IMR-90 (cell line): ENCODE measurements around the gene ATF5. TPM values are rescaled to one million over a fixed set of nuclear protein-coding genes. Genes with fewer than 3 reads are reported as not detected.

Source experiments
- ATAC-seq: fragments of 200-7000 bp; cut with Tn5 transposase; 2 replicates; pipeline ENCODE4 v1.9.1; 2020; ENCODE audit warnings: low read depth, mild to moderate bottlenecking, moderate library complexity
- BruUV-seq: library from RNA; stranded (reverse); fragments of 400-500 nt; replicated peaks from 2 replicates; lab custom pipeline; 2021; lab: Mats Ljungman, UMichigan
- CTCF ChIA-PET: fragments of 300-600 bp; formaldehyde crosslinking; extraction: SDS; loops from one replicate; lab custom pipeline; 2021; ENCODE audit warnings: antibody characterized with exemption; lab: Yijun Ruan, JAX
- POLR2A ChIA-PET: fragments of 300-600 bp; sonication (Branson Sonifier 250); formaldehyde crosslinking; loops from one replicate; lab custom pipeline; 2022; ENCODE audit warnings: antibody characterized with exemption; ENCODE audit not compliant: unreplicated experiment; lab: Charles Lee
- DNase-seq: peaks from one replicate; pipeline ENCODE4 v3.0.0; 2013
- H2AFZ ChIP-seq: replicated peaks from 2 replicates; pipeline ENCODE3; 2013; ENCODE audit warnings: low read length, mild to moderate bottlenecking; ENCODE audit not compliant: poor library complexity
- H2AK5ac ChIP-seq: 2 replicates; pipeline ENCODE4 v1.6.1; 2013; ENCODE audit warnings: low read depth, low read length, inconsistent platforms
- H2AK9ac ChIP-seq: replicated peaks from 2 replicates; pipeline ENCODE3; 2013; ENCODE audit warnings: mild to moderate bottlenecking, low read depth, low read length, moderate library complexity; ENCODE audit not compliant: poor library complexity
- H2BK120ac ChIP-seq: 2 replicates; pipeline ENCODE4 v1.6.1; 2013; ENCODE audit warnings: low read depth, low read length, inconsistent platforms
- H2BK15ac ChIP-seq: 3 replicates; pipeline ENCODE4 v1.6.1; 2013; ENCODE audit warnings: low read depth, low read length, inconsistent platforms
- H2BK20ac ChIP-seq: 2 replicates; pipeline ENCODE4 v1.6.1; 2013; ENCODE audit warnings: low read depth, mild to moderate bottlenecking, inconsistent platforms, low read length, moderate library complexity
- H2BK5ac ChIP-seq: 2 replicates; pipeline ENCODE4 v1.6.1; 2013; ENCODE audit warnings: mild to moderate bottlenecking, low read depth, low read length, inconsistent platforms; ENCODE audit not compliant: poor library complexity, severe bottlenecking
- H3K14ac ChIP-seq: replicated peaks from 2 replicates; pipeline ENCODE4 v1.6.1; 2013; ENCODE audit warnings: low read depth, low read length, inconsistent platforms
- H3K18ac ChIP-seq: 2 replicates; pipeline ENCODE4 v1.6.1; 2013; ENCODE audit warnings: low read depth, low read length, control low read depth
- H3K23ac ChIP-seq: 2 replicates; pipeline ENCODE4 v1.6.1; 2013; ENCODE audit warnings: low read depth, low read length, inconsistent platforms
- H3K27ac ChIP-seq: 2 replicates; pipeline ENCODE4 v1.5.1; 2013; ENCODE audit warnings: mild to moderate bottlenecking, control low read depth, low read length; ENCODE audit not compliant: insufficient read depth
- H3K27me3 ChIP-seq: 2 replicates; pipeline ENCODE4 v1.6.1; 2013; ENCODE audit warnings: low read length; ENCODE audit not compliant: control insufficient read depth, insufficient read depth
- H3K36me3 ChIP-seq: 2 replicates; pipeline ENCODE4 v1.6.1; 2013; ENCODE audit warnings: low read length, mixed read lengths; ENCODE audit not compliant: control insufficient read depth, insufficient read depth
- H3K4ac ChIP-seq: 2 replicates; pipeline ENCODE4 v1.6.1; 2013; ENCODE audit warnings: low read depth, low read length, inconsistent platforms
- H3K4me1 ChIP-seq: 2 replicates; pipeline ENCODE4 v1.6.1; 2013; ENCODE audit warnings: low read length, mixed read lengths; ENCODE audit not compliant: control insufficient read depth, insufficient read depth
- H3K4me2 ChIP-seq: 2 replicates; pipeline ENCODE4 v1.6.1; 2013; ENCODE audit warnings: low read depth, mild to moderate bottlenecking, control low read depth, low read length, moderate library complexity
- H3K4me3 ChIP-seq: 2 replicates; pipeline ENCODE4 v1.5.1; 2013; ENCODE audit warnings: low read depth, mild to moderate bottlenecking, control low read depth, low read length, moderate library complexity; ENCODE audit not compliant: insufficient read depth
- H3K56ac ChIP-seq: 2 replicates; pipeline ENCODE4 v1.6.1; 2013; ENCODE audit warnings: low read length, inconsistent platforms; ENCODE audit not compliant: insufficient read depth; ENCODE audit errors: extremely low read depth
- H3K79me1 ChIP-seq, 2 experiments: 2 replicates each; pipeline ENCODE4 v1.6.1; 2013; ENCODE audit warnings: low read length in 2 of 2, inconsistent platforms in 1 of 2, low read depth in 1 of 2
- H3K9ac ChIP-seq: 2 replicates; pipeline ENCODE4 v1.6.1; 2013; ENCODE audit warnings: low read depth, low read length, control low read depth
- H3K9me1 ChIP-seq: 2 replicates; pipeline ENCODE4 v1.6.1; 2013; ENCODE audit warnings: low read length, inconsistent platforms; ENCODE audit not compliant: insufficient read depth
- H3K9me3 ChIP-seq: 2 replicates; pipeline ENCODE4 v1.6.1; 2013; ENCODE audit warnings: low read length; ENCODE audit not compliant: control insufficient read depth, insufficient read depth
- H4K20me1 ChIP-seq: 2 replicates; pipeline ENCODE4 v1.6.1; 2013; ENCODE audit warnings: low read length, inconsistent platforms; ENCODE audit not compliant: insufficient read depth
- H4K5ac ChIP-seq: 2 replicates; pipeline ENCODE4 v1.6.1; 2013; ENCODE audit warnings: mild to moderate bottlenecking, low read depth, low read length, control low read depth
- H4K8ac ChIP-seq, 2 experiments: 2 replicates each; pipeline ENCODE4 v1.6.1; 2013; ENCODE audit warnings: low read depth in 2 of 2, low read length in 2 of 2, control low read depth in 1 of 2, inconsistent platforms in 1 of 2
- H4K91ac ChIP-seq: 2 replicates; pipeline ENCODE4 v1.6.1; 2013; ENCODE audit warnings: low read depth, low read length, inconsistent platforms; ENCODE audit not compliant: insufficient read depth
- BHLHE40 ChIP-seq: fragments of 150-350 bp; IDR thresholded peaks from 2 replicates; pipeline ENCODE4 v1.6.1; 2016; ENCODE audit warnings: mild to moderate bottlenecking, low read depth, low read length
- CEBPB ChIP-seq: IDR thresholded peaks from 2 replicates; pipeline ENCODE4 v1.6.1; 2012; ENCODE audit warnings: low read depth, low read length, improper control_type of control experiment
- CHD1 ChIP-seq: IDR thresholded peaks from 2 replicates; pipeline ENCODE4 v1.6.1; 2012; ENCODE audit warnings: low read depth, low read length, improper control_type of control experiment
- FOS ChIP-seq: fragments of 150-350 bp; IDR thresholded peaks from 2 replicates; pipeline ENCODE4 v1.6.1; 2016; ENCODE audit warnings: low read depth, low read length
- MAFK ChIP-seq: IDR thresholded peaks from 2 replicates; pipeline ENCODE4 v1.6.1; 2012; ENCODE audit warnings: low read depth, low read length, improper control_type of control experiment
- NFE2L2 ChIP-seq: fragments of 150-350 bp; IDR thresholded peaks from 2 replicates; pipeline ENCODE4 v1.6.1; 2016; ENCODE audit warnings: low read depth, mild to moderate bottlenecking, low read length
- RAD21 ChIP-seq: IDR thresholded peaks from 2 replicates; pipeline ENCODE4 v1.6.1; 2012; ENCODE audit warnings: low read length, improper control_type of control experiment
- RCOR1 ChIP-seq: IDR thresholded peaks from 2 replicates; pipeline ENCODE4 v1.6.1; 2012; ENCODE audit warnings: mild to moderate bottlenecking, low read length, improper control_type of control experiment; ENCODE audit not compliant: insufficient replicate concordance
- SMC3 ChIP-seq: fragments of 150-350 bp; IDR thresholded peaks from 2 replicates; pipeline ENCODE4 v1.6.1; 2016; ENCODE audit warnings: low read depth, mild to moderate bottlenecking, antibody characterized with exemption, low read length, moderate library complexity
- WGBS, 2 experiments: methylation state at CpG; one replicate each; pipeline versions ENCODE4 v1.1.5 to v1.1.7; 2013; ENCODE audit warnings: missing lambda C conversion rate in 2 of 2; ENCODE audit not compliant: insufficient read length in 1 of 2; ENCODE audit errors: extremely low coverage in 2 of 2; 5-methylcytosine and 5-hydroxymethylcytosine counted together
- dilution Hi-C: fragments of 300-500 bp; cut with HindIII; formaldehyde crosslinking; loops from one replicate; pipeline ENCODE4 v1.14.3; 2018; ENCODE audit warnings: low sequenced_read_pairs; ENCODE audit not compliant: unreplicated experiment
- in situ Hi-C: fragments of 300-500 bp; cut with MboI; formaldehyde crosslinking; loops from 3 replicates; pipeline ENCODE4 v1.14.3; 2019; ENCODE audit warnings: low sequenced_read_pairs, inconsistent platforms, mixed read lengths
- intact Hi-C: fragments of 100-400 bp; cut with micrococcal nuclease; formaldehyde crosslinking; loops from 2 replicates; pipeline ENCODE4 v1.10.0; 2022
- polyA plus RNA-seq, 3 experiments: library from polyadenylated mRNA; depleted of rRNA; stranded (reverse); fragments of >200 nt; gene quantifications; 2 replicates each; pipeline ENCODE4 v1.2.3, GENCODE V29; 2012; ENCODE audit warnings: low replicate concordance in 1 of 3
- total RNA-seq: library from RNA; depleted of rRNA; stranded (reverse); fragments of >200 nt; gene quantifications from 2 replicates; pipeline ENCODE4 v1.2.3, GENCODE V29; 2012
- TF ChIP-seq, protein P1 (sequence below): fragments of 150-350 bp; IDR thresholded peaks from 2 replicates; pipeline ENCODE4 v1.6.1; 2017; ENCODE audit warnings: mild to moderate bottlenecking, antibody characterized with exemption, low read length, low read depth
- TF ChIP-seq, protein P2 (sequence below): conservative IDR thresholded peaks from 2 replicates; pipeline ENCODE4 v1.5.1; 2012; ENCODE audit warnings: mild to moderate bottlenecking, low read depth, low read length, improper control_type of control experiment

ATF5 gene
- total and polyA plus RNA-seq, 2 of the 4 experiments (the other 2 are of a cell fraction), result 2.7 to 15.7 TPM

DNA sequence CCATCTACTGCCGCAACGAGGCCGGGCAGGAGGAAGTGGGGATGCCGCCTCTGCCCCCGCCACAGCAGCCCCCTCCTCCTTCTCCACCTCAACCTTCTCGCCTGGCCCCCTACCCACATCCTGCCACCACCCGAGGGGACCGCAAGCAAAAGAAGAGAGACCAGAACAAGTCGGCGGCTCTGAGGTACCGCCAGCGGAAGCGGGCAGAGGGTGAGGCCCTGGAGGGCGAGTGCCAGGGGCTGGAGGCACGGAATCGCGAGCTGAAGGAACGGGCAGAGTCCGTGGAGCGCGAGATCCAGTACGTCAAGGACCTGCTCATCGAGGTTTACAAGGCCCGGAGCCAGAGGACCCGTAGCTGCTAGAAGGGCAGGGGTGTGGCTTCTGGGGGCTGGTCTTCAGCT is 3.7 kb downstream of the ATF5 start:
- Histone ChIP-seq H2BK20ac (no peak overlapping the region), H2AK5ac (no peak overlapping the region), H3K27me3 (no peaks in the 10 kb centered on the region), H3K4ac (no peak overlapping the region), H3K9ac (no peak overlapping the region), H3K9me1 (peaks cover 9% of the 10 kb centered on the region), H4K5ac (no peak overlapping the region), H3K56ac (no peak overlapping the region), H3K14ac (no peak overlapping the region), H3K27ac (no peak overlapping the region), H3K36me3 (peaks cover 2% of the 10 kb centered on the region; the same call in 1 of the 2 replicates), H2AK9ac (no peak overlapping the region), H4K20me1 (peaks cover 3% of the 10 kb centered on the region; the same call in 1 of the 2 replicates), H3K4me1 (peaks cover 2% of the 10 kb centered on the region), H3K4me2 (no peak overlapping the region), H2AFZ (no peak overlapping the region), H3K9me3 (no peaks in the 10 kb centered on the region), H3K79me1 (peaks cover 4 to 19% of the 10 kb centered on the region in 2 experiments; a peak in 3 of 4 replicates), H2BK120ac (no peak overlapping the region), H3K23ac (no peak overlapping the region), H3K4me3 (no peak overlapping the region), H3K18ac (no peak overlapping the region), H4K8ac (no peak overlapping the region), H4K91ac (no peak overlapping the region), H2BK15ac (no peak overlapping the region), H2BK5ac (no peak overlapping the region)
- dilution Hi-C loops (no loop called here), intact Hi-C loops (no loop called here), in situ Hi-C loops (loop anchor here (10.0 kb wide), 2 partner anchors 52 to 212 kb away; no protein-coding TSS in a partner anchor)
- DNase-seq (no peak), ATAC-seq (no peak)
- WGBS, 2 experiments, result 98% methylated on average over 7 of the region's 25 CpGs; no CpG with 5 or more reads in 1 of the 2 experiments
- CTCF ChIA-PET, result no interaction called here
- TF ChIP-seq, protein P1, sequence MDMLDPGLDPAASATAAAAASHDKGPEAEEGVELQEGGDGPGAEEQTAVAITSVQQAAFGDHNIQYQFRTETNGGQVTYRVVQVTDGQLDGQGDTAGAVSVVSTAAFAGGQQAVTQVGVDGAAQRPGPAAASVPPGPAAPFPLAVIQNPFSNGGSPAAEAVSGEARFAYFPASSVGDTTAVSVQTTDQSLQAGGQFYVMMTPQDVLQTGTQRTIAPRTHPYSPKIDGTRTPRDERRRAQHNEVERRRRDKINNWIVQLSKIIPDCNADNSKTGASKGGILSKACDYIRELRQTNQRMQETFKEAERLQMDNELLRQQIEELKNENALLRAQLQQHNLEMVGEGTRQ, result no peak
- TF ChIP-seq BHLHE40 (no peak), SMC3 (no peak), FOS (no peak), RAD21 (no peak), CEBPB (no peak), NFE2L2 (no peak), CHD1 (no peak), RCOR1 (no peak), MAFK (no peak)
- TF ChIP-seq, protein P2, sequence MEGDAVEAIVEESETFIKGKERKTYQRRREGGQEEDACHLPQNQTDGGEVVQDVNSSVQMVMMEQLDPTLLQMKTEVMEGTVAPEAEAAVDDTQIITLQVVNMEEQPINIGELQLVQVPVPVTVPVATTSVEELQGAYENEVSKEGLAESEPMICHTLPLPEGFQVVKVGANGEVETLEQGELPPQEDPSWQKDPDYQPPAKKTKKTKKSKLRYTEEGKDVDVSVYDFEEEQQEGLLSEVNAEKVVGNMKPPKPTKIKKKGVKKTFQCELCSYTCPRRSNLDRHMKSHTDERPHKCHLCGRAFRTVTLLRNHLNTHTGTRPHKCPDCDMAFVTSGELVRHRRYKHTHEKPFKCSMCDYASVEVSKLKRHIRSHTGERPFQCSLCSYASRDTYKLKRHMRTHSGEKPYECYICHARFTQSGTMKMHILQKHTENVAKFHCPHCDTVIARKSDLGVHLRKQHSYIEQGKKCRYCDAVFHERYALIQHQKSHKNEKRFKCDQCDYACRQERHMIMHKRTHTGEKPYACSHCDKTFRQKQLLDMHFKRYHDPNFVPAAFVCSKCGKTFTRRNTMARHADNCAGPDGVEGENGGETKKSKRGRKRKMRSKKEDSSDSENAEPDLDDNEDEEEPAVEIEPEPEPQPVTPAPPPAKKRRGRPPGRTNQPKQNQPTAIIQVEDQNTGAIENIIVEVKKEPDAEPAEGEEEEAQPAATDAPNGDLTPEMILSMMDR, result no peak
- BruUV-seq, result no TSS peak
- POLR2A ChIA-PET, result no interaction called here
